Astrocyte (in vitro differentiated cells and primary cell): Measurements from ENCODE around the gene TMEM156. TPM values are rescaled to one million over a fixed set of nuclear protein-coding genes. Genes with fewer than 3 reads are reported as not detected.

ENCODE experiments used
- DNase-seq: peaks from one replicate; pipeline ENCODE4 v3.0.0-alpha.2; 2010; ENCODE audit warnings: low read depth
- FAIRE-seq: peaks from 2 replicates; lab custom pipeline; 2011; peaks lifted over from hg19 to GRCh38; lab: Jason Lieb, UNC
- H2AFZ ChIP-seq: 2 replicates; pipeline ENCODE4 v1.6.0; 2012; ENCODE audit warnings: low read depth, low read length, inconsistent platforms
- H3K27ac ChIP-seq: 2 replicates; pipeline ENCODE4 v1.5.1; 2011; ENCODE audit warnings: low read depth, low read length, inconsistent platforms
- H3K27me3 ChIP-seq: 2 replicates; pipeline ENCODE4 v1.6.0; 2011; ENCODE audit warnings: low read length, inconsistent platforms; ENCODE audit not compliant: insufficient read depth
- H3K36me3 ChIP-seq: 2 replicates; pipeline ENCODE4 v1.5.1; 2011; ENCODE audit warnings: low read length, inconsistent platforms; ENCODE audit not compliant: insufficient read depth
- H3K4me1 ChIP-seq: 2 replicates; pipeline ENCODE4 v1.5.1; 2011; ENCODE audit warnings: low read length, inconsistent platforms; ENCODE audit not compliant: insufficient read depth
- H3K4me2 ChIP-seq: 2 replicates; pipeline ENCODE4 v1.6.0; 2012; ENCODE audit warnings: low read length, inconsistent platforms
- H3K4me3 ChIP-seq: 2 replicates; pipeline ENCODE4 v1.5.1; 2011; ENCODE audit warnings: low read depth, mild to moderate bottlenecking, low read length, inconsistent platforms; ENCODE audit not compliant: insufficient read depth
- H3K79me2 ChIP-seq: 2 replicates; pipeline ENCODE4 v1.6.0; 2012; ENCODE audit warnings: mild to moderate bottlenecking, low read length, inconsistent platforms; ENCODE audit not compliant: insufficient read depth
- H3K9ac ChIP-seq: 2 replicates; pipeline ENCODE4 v1.6.0; 2012; ENCODE audit warnings: mild to moderate bottlenecking, low read length, inconsistent platforms
- H3K9me3 ChIP-seq: 2 replicates; pipeline ENCODE4 v1.5.1; 2012; ENCODE audit warnings: low read depth, mild to moderate bottlenecking, low read length, inconsistent platforms; ENCODE audit not compliant: insufficient read depth
- H4K20me1 ChIP-seq: 2 replicates; pipeline ENCODE4 v1.6.0; 2012; ENCODE audit warnings: low read length, inconsistent platforms; ENCODE audit not compliant: insufficient read depth
- H3K27ac Mint-ChIP-seq: one replicate; pipeline ENCODE4 v1.8.0; 2021; ENCODE audit warnings: mild to moderate bottlenecking, mixed read lengths; ENCODE audit not compliant: unreplicated experiment
- H3K27me3 Mint-ChIP-seq: one replicate; pipeline ENCODE4 v1.8.0; 2021; ENCODE audit warnings: low read depth, mixed read lengths; ENCODE audit not compliant: unreplicated experiment
- H3K36me3 Mint-ChIP-seq: one replicate; pipeline ENCODE4 v1.8.0; 2021; ENCODE audit warnings: low read depth, mixed read lengths; ENCODE audit not compliant: unreplicated experiment
- H3K4me1 Mint-ChIP-seq: one replicate; pipeline ENCODE4 v1.8.0; 2021; ENCODE audit warnings: low read depth, mixed read lengths; ENCODE audit not compliant: unreplicated experiment
- H3K4me3 Mint-ChIP-seq: one replicate; pipeline ENCODE4 v1.8.0; 2021; ENCODE audit warnings: mild to moderate bottlenecking, moderate library complexity, mixed read lengths; ENCODE audit not compliant: unreplicated experiment
- H3K9me3 Mint-ChIP-seq: one replicate; pipeline ENCODE4 v1.8.0; 2021; ENCODE audit warnings: mild to moderate bottlenecking, mixed read lengths; ENCODE audit not compliant: unreplicated experiment
- EZH2 ChIP-seq: IDR thresholded peaks from 2 replicates; pipeline ENCODE4 v1.6.1; 2012; ENCODE audit warnings: mild to moderate bottlenecking, low read length, inconsistent platforms; ENCODE audit not compliant: insufficient read depth
- total RNA-seq: library from RNA; stranded (reverse); gene quantifications from 2 replicates; pipeline ENCODE4 v1.2.1, GENCODE V29; 2021
- TF ChIP-seq, protein P1 (sequence below): IDR thresholded peaks from 2 replicates; pipeline ENCODE4 v1.5.1; 2011; ENCODE audit warnings: low read depth, mild to moderate bottlenecking, inconsistent platforms, low read length, moderate library complexity; ENCODE audit not compliant: insufficient read depth

The TMEM156 gene
- total RNA-seq, 1 donor from 2014 or later: 0.59 TPM

DNA sequence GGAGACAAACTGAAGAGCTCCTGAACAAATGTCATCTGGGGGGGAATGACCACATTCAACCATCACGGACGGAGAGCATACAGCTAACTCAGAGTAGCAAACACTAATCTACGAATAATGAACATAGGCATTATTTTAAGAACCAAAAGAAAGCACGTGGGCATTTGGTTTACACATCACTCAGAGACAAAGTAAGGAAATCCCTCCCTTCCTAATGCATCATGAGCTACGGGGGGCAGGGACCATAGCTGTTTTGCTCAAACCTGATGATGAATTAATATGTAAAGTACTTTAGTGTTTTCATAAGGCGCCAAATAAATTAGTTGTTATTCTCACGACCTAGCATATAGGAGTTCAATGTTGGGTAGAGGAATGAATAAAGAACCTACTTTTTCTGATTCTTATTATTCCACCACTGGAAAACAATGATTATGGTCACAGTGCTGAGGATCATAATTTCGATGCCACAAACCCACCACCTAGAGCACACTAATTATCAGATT, 11.7 kb upstream of the TMEM156 start:
- H3K9me3 ChIP-seq: no peaks in the 10 kb centered on the region

DNA sequence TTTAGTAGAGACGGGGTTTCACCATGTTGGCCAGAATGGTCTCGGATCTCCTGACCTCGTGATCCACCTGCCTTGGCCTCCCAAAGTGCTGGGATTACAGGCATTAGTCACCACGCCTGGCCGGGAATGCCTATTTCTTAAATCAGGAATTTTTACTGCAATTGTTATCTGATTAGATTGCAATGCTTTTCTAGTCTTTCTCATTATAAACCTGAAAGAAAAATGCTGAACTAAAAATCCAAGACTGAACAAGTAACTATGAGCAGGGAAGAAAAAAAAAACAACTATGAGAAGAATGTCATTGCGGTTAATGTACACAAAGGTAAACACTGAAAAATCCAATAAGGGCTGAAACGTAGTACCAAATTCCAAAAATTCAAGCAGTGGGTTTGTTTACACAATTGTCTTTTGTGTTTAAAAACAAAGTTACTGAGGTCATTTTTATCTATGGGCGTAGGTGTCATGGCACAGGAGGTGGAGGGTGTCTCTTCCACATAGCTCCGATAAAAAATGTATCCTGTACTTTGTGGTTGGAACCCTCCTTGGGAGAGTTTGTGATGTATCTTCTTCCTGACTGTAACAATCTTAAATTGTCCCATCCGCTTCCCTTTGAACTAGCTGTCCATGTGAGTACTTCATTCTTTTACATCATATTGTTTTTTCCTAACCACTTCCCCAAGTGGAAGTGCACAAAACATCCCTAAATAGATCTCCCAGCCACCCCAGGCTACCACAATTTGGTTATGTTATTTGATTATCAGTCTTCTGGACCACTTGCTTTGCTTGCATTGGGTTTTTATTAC, 11.1 kb upstream of the TMEM156 start:
- Histone ChIP-seq H3K9ac (peak overlapping the region; percentile 93), H3K9me3 (no peaks in the 10 kb centered on the region), H4K20me1 (peaks cover 15% of the 10 kb centered on the region), H3K27me3 (no peaks in the 10 kb centered on the region), H3K4me3 (peak overlapping the region; percentile 52), H3K4me1 (peaks cover 17% of the 10 kb centered on the region), H3K79me2 (peaks cover 27% of the 10 kb centered on the region), H2AFZ (no peak overlapping the region), H3K27ac (peak overlapping the region; percentile 86), H3K36me3 (no peaks in the 10 kb centered on the region), H3K4me2 (peak overlapping the region; percentile 86)
- FAIRE-seq: no peak
- TF ChIP-seq, protein P1, sequence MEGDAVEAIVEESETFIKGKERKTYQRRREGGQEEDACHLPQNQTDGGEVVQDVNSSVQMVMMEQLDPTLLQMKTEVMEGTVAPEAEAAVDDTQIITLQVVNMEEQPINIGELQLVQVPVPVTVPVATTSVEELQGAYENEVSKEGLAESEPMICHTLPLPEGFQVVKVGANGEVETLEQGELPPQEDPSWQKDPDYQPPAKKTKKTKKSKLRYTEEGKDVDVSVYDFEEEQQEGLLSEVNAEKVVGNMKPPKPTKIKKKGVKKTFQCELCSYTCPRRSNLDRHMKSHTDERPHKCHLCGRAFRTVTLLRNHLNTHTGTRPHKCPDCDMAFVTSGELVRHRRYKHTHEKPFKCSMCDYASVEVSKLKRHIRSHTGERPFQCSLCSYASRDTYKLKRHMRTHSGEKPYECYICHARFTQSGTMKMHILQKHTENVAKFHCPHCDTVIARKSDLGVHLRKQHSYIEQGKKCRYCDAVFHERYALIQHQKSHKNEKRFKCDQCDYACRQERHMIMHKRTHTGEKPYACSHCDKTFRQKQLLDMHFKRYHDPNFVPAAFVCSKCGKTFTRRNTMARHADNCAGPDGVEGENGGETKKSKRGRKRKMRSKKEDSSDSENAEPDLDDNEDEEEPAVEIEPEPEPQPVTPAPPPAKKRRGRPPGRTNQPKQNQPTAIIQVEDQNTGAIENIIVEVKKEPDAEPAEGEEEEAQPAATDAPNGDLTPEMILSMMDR: no peak
- no peak for TF ChIP-seq EZH2
- H3K4me1 Mint-ChIP-seq: peaks cover 39% of the 10 kb centered on the region
- peak; percentile 66 for DNase-seq
- peak overlapping the region; percentile 93 for H3K27ac Mint-ChIP-seq
- peak overlapping the region; percentile 86 for H3K4me3 Mint-ChIP-seq
- H3K9me3 Mint-ChIP-seq: no peaks in the 10 kb centered on the region
- H3K36me3 Mint-ChIP-seq: peaks cover 2% of the 10 kb centered on the region
- H3K27me3 Mint-ChIP-seq: no peaks in the 10 kb centered on the region

More for the DNA sequence above, 11.7 kb upstream of the TMEM156 start:
- Mint-ChIP-seq H3K4me1 (peaks cover 38% of the 10 kb centered on the region), H3K4me3 (peak overlapping the region; percentile 86), H3K9me3 (no peaks in the 10 kb centered on the region), H3K27ac (peak overlapping the region; percentile 93), H3K27me3 (no peaks in the 10 kb centered on the region), H3K36me3 (peaks cover 2% of the 10 kb centered on the region)
- DNase-seq (peak; percentile 24), FAIRE-seq (no peak)
- Histone ChIP-seq H2AFZ (no peak overlapping the region), H3K4me2 (peak overlapping the region; percentile 86), H3K79me2 (peaks cover 33% of the 10 kb centered on the region), H3K4me1 (peaks cover 17% of the 10 kb centered on the region), H4K20me1 (peaks cover 19% of the 10 kb centered on the region), H3K4me3 (peak overlapping the region; percentile 52), H3K27ac (peak overlapping the region; percentile 86), H3K27me3 (no peaks in the 10 kb centered on the region), H3K9ac (peak overlapping the region; percentile 93), H3K36me3 (no peaks in the 10 kb centered on the region)
- TF ChIP-seq, protein P1: no peak
- no peak for TF ChIP-seq EZH2
